NOMO-1 treated with dmso at 0.1 percent for 144 hours (cell line): ENCODE results near the gene MRPL1.
"Not testable (repeated sequence)": the region's sequence is repeated elsewhere in the genome, so short reads cannot be mapped to it uniquely, and the experiment has no call there.

Experiments
- DNase-seq: peaks from one replicate; lab custom pipeline; 2025; ENCODE audit not compliant: unreplicated experiment; lab: John Stamatoyannopoulos, UW

Gene MRPL1

GRCh38 chr4:77911842-77912450 is 49.3 kb downstream of the MRPL1 start:
- peak; percentile 78 for DNase-seq

- peak; percentile 47 for DNase-seq
Measured at GRCh38 chr4:77913348-77913747, 50.7 kb downstream of the MRPL1 start.

GRCh38 chr4:77917075-77917474 is 54.4 kb downstream of the MRPL1 start:
- no peak for DNase-seq

GRCh38 chr4:77917601-77918000 is 55.0 kb downstream of the MRPL1 start:
- DNase-seq, result no peak

GRCh38 chr4:77920371-77920770 is 57.7 kb downstream of the MRPL1 start:
- no peak for DNase-seq

GRCh38 chr4:77921701-77922100 is 59.1 kb downstream of the MRPL1 start:
- DNase-seq, result no peak

- DNase-seq, result no peak
Measured at GRCh38 chr4:77922158-77923094, 59.8 kb downstream of the MRPL1 start.

- DNase-seq, result no peak
Measured at GRCh38 chr4:77927991-77928925, 65.6 kb downstream of the MRPL1 start.

GRCh38 chr4:77930154-77930639 is 67.6 kb downstream of the MRPL1 start:
- no peak for DNase-seq

- no peak for DNase-seq
Measured at GRCh38 chr4:77930876-77931275, 68.2 kb downstream of the MRPL1 start.

GRCh38 chr4:77931452-77932135 is 69.0 kb downstream of the MRPL1 start:
- no peak for DNase-seq

- DNase-seq, result no peak
Measured at GRCh38 chr4:77938560-77938959, 75.9 kb downstream of the MRPL1 start.

- not testable (repeated sequence) for DNase-seq
Measured at GRCh38 chr4:77945929-77946328, 83.3 kb downstream of the MRPL1 start.

GRCh38 chr4:77950203-77950602 is 87.6 kb downstream of the MRPL1 start:
- DNase-seq, result no peak

GRCh38 chr4:77952457-77952856 is 89.8 kb downstream of the MRPL1 start:
- no peak for DNase-seq

GRCh38 chr4:77954690-77955089 is 92.1 kb downstream of the MRPL1 start:
- DNase-seq, result no peak

- DNase-seq, result no peak
Measured at GRCh38 chr4:77956917-77957316, 94.3 kb downstream of the MRPL1 start.

- DNase-seq, result no peak
Measured at GRCh38 chr4:77958897-77959296, 96.3 kb downstream of the MRPL1 start.

- no peak for DNase-seq
Measured at GRCh38 chr4:77959566-77960338, 97.1 kb downstream of the MRPL1 start.

GRCh38 chr4:77960367-77960766 is 97.7 kb downstream of the MRPL1 start:
- no peak for DNase-seq
